GM19351 (cell line): ENCODE data around the gene CNTNAP5.

ENCODE experiments used
- ATAC-seq: cut with Tn5 transposase; IDR thresholded peaks from one replicate; pipeline ENCODE4 v1.9.1; 2021; ENCODE audit warnings: mild to moderate bottlenecking, moderate library complexity; ENCODE audit not compliant: unreplicated experiment

Gene CNTNAP5

GRCh38 chr2:124586835-124587234 lies 561.7 kb downstream of the CNTNAP5 start:
- ATAC-seq: no peak

GRCh38 chr2:124589971-124590370 lies 564.9 kb downstream of the CNTNAP5 start:
- ATAC-seq: no peak

GRCh38 chr2:124602759-124603158 lies 577.7 kb downstream of the CNTNAP5 start:
- ATAC-seq: no peak

DNA sequence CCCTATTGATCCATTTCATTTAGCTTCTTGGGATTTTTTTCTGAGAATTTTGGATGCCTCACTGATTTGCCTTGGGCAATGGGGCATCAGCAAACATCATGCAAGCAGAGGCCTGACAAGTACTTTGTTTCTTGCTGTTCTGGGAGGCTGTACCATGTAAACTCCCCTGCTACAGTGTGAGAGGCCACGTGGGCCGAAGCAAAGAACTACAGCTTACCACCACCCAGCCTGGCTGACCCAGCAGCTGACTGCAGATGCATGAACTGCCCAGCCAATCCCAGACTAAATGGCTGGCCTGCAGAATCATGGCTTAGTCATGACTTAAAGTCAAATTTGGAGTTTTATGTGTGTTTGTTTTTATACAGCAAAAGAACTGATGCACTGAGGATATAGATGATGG lies 579.9 kb downstream of the CNTNAP5 start:
- ATAC-seq: no peak

DNA sequence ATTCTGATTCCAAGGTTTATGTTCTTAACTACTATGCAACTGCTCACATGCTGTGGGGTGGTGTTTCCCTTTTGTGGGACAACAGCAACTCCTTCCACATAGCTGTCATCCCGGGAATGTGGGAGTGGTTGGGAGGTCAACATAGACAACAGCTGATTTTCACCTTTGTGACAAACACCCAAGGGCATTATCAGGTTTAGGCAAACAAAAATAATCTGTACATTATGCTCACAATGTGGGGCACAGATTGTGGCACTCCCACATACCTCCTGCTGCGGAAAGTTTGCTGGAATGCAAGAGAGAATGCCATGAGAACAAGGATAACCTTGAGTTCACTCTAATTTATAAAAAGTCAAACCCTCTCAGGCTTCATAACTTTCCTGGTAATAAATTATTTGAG lies 582.6 kb downstream of the CNTNAP5 start:
- no peak for ATAC-seq

DNA sequence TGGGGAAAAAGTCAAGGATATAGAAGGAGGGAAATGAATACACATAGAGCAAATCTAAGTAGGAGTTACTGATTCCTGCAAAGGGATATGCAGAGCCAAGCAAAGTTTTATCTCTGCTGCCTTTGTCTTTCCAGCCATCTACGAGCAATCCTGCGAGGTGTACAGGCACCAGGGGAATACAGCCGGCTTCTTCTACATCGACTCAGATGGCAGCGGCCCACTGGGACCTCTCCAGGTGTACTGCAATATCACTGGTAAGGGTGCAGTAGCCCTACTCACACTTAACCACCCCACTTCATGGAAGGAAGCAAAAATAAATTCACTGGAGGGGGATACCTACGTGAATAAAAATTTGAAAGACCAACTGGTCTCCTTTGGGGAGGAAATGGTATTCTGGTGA lies 584.6 kb downstream of the CNTNAP5 start:
- no peak for ATAC-seq

DNA sequence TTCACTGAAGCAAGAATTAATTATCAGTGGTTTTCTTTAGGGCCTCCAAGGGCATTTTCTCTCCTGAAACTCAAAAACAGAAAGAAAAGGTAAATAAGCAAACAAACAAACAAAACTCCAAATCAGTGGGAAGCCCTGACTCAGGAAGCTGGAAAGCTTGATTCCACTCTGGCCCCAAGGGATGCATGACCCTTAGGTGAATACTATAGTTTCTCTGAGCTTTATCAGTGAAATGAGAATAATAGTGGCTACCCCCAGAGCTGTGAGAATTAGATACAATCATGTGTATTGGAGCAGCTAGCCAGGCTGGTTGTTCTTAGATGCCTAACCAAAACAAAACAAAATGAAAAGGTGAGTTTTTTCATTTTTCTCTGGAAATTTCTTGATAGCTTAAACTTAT lies 585.1 kb downstream of the CNTNAP5 start:
- no peak for ATAC-seq

DNA sequence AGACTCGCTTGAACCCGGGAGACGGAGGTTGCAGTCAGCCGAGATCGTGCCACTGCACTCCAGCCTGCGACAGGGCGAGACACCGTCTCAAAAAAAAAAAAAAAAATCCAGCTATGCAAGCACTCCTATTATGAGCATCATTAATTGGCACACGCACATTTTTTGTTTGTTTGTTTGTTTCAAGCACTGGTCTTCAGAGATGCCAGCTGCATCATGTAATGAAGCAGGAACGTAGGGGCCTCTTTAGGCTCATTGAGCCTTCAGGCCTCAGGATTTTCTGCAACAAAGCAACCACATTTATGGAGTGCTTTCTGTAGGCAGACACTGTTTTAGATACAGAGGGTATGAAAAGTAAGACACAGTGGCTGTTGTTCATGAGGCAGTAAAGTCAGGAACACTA lies 585.8 kb downstream of the CNTNAP5 start:
- ATAC-seq: no peak

DNA sequence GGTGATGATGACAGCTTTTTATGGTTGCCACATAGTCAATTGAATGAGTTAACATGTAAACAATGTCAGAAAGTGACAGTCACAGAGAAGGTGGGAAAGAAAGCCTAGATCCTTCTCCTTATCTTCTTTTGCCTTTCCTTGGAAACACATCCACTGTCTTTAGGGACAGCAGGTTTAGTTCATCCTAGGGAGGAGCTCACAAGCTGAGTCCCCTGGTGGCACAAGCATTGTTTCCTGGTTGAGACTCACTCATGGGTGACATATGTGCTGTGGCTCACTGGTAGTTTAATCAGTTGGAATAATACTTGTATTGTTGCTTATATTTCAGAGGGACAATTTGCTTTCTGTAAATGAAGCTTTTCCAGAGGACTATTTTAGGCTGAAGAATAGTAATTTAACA lies 598.5 kb downstream of the CNTNAP5 start:
- ATAC-seq: no peak

DNA sequence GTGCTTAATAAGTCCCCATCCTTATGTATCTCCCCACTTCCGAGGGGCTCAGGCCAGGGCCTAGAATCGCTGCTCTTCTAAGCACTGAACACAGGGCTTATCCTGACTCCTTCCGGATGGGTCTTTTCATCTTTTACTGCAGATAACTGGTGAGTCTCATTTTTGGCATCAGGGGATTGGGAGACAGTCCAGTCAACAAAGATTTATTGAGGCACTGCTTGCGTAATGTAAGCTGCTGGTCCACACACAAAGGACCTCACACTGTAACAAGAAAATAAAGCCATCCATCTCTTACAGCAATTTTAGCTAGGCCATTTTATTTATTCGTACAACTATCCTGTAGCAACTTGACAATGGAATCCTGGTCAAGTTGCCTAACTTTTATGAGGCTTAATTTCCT lies 600.5 kb downstream of the CNTNAP5 start:
- ATAC-seq: no peak

DNA sequence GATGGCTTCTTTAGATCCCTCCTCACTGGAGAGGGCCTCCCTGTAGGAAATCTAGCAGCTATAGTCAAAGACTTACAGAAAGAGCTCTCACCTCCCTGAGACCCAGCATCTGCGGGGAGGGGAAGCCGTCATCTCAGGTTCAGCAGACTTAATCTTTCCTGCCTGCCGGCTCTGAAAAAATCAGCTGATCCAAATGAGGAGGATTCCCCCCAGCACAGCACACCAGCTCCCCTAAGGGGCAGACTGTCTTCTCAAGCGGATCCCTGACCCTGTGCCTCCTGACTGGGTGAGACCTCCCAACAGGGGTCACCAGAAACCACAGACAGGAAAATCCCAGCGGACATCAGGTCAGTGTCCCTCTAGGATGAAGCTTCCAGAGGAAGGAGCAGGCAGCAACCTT lies 601.9 kb downstream of the CNTNAP5 start:
- ATAC-seq: no peak

DNA sequence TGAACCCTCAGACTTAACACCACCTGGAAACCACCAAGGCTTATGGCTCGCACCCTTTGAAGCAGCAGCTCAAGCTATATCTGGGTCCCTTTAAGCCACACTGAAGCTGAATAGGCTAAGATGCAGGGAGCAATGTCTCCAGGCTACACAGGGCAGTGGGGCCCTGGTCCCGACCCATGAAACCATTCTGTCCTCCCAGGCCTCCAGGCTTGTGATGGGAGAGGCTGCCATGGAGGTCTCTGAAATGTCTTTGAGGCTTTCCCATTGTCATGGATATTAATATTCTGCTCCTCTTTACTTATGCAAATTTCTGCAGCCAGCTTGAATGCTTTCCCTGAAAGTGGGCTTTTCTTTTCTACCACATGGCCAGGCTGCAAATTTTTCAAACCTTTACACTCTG lies 608.7 kb downstream of the CNTNAP5 start:
- no peak for ATAC-seq

- ATAC-seq: no peak
These were observed 614.4 kb downstream of the CNTNAP5 start for GRCh38 chr2:124639524-124639923.

DNA sequence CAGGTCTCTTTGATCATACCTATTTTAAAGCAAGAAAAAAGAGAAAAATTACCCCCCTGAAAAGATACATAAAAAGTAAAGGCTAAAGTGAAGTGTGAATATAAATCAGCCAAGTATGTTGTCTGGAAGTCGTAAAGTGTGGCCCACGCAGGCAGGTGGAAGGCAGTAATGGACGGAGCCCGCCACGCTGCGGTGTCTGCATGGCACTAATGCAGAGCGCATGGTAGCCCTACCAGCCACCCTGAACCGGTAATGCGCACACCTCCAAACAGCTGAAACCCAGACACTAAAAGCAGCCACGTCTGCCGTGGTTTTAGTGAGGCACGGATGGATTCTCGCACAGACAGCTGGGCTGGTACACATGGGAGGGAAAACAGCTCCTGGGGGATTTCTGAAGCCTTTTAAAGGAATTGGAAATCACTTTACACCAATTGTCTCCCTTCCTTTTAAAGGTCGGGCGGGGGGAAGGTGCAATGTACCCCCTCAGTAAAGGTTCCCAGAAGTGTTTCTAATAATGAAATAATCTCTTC lies 615.2 kb downstream of the CNTNAP5 start:
- no peak for ATAC-seq

DNA sequence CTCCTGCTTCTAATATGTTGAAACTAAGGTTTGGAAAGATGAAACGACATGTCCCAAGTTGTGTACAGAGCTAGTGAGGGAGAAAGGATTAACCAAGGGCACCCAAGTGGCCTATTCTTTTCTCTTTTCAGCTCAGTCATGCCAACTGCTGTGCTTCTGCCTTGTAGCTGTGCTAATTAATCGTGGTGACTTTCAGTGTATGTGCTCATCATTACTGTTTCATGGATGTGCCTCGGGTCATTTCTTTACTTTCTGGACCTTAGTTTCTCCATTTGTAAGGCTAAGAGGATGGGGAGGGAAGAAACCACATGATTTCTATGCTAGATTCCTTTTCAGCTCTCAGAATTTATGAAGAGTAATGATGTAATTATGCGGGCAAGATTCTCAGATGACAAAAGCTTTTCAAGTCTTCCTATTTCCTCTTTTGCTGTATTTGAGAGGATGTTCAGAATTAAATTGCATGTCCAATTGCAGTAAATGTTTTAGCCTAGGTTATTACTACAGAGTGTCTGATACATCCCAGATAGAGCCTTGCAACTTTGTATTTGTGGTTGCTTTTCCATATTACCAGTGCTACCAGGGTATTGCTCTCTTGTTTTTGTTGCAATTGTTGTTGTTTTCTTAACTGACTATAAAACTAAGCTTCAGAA lies 621.2 kb downstream of the CNTNAP5 start:
- ATAC-seq: no peak

DNA sequence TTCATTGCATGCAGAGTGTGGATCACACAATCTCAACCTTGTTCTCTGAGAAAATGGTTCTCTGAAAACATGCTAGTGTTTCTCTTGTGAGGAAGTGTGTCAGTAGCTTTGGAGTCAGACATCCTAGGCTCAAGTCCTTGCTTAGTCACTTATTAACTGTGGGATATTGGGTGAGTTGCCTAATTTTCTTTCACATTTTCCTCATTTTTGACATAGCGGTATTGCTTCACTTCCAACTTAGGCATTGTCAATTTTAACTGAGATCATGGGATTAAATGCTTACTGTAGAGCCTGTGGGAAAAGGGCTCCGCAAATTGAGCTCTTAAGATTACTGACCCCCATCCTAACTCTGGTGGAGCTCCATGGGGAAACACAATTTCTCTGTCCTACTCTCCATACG lies 622.2 kb downstream of the CNTNAP5 start:
- no peak for ATAC-seq

GRCh38 chr2:124647663-124648062 lies 622.6 kb downstream of the CNTNAP5 start:
- no peak for ATAC-seq

DNA sequence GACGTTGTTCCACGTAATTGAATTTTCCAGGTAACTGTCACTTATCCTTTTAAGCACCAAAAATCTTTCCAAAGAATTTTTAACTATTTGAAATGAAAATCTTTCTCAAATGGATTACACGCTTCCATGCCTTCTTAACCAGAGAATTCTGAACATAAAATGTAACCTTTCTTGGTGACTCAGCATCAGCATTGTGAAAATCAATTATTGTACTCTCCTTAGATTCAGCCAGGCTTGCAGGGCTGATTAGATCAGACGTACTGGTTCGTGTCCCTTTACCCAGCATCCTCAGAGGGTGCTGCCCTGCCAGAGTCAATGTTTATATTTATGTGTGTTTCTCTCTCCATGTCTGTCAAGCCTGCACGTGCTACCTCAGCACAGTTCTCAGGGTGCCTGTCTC lies 623.9 kb downstream of the CNTNAP5 start:
- ATAC-seq: no peak

GRCh38 chr2:124652099-124652498 lies 627.0 kb downstream of the CNTNAP5 start:
- no peak for ATAC-seq

DNA sequence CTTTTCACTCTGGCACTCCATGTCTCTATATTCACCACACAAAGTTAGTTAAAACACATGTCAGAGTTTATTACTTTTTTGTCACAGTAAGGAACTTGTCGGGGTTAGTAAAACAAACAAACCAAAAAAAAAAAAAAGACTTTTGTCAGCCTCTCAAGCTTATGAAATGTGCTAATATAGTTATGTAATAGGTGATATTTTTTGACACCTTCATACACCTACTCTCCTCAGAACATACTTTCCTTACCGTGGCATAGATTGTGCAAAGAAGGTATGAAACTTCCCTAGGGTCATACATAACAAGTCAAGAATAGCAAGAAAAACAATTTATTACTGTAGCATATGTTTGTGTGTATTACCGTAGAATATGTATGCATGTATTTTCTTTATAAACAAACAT lies 633.3 kb downstream of the CNTNAP5 start:
- ATAC-seq: no peak

GRCh38 chr2:124661558-124661957 lies 636.5 kb downstream of the CNTNAP5 start:
- ATAC-seq: no peak

DNA sequence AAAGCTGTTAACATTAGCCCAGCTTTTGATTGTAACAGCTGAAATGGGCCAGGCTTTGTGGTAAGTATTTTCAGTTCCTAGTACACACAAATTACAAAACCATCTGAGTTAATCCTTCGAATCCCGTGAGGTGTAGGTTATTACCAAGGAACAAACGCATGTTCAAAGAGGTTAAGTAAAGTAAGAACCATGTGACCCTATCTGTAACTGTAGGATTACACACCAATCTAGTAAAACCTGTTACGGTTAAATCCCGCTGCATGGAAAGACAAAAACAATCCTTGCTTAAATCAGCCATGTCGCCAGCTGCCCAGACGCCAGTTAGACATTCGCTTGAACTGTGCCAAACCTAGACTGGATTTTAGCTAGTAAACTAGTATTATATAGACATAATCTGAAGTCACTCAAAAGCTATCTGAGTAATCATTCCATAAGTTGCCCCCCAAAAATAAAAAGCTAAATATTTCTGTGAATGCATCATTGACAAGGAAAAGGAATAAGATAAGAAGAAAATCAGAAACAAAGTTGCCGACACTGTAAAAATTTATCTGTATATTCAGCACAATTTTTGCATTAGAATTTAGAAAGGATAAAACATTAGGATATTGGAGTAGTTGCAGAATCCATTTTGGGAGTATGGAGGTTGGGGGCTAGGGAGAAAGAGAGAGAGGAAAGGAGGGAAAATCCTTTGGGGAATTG lies 638.0 kb downstream of the CNTNAP5 start:
- no peak for ATAC-seq

DNA sequence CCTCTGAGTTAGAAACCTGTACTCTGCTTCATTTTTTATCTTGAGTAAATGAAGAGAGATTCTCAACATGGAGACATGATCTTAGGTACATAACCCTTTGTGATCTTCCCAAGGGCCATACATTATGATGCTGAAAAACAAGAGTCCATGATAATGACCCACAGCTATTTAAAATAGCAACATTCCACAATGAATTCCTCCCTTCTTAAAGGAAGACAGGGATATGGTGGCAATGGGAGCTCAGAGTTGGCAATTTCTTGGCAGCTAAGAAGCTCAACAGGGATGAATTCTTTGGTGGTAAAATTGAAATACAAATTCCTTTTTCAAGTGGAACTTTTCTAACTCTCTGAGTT lies 638.5 kb downstream of the CNTNAP5 start:
- no peak for ATAC-seq
